D721Med (cell line): ENCODE measurements around the gene ARSK.
"Not testable (repeated sequence)": the region's sequence is repeated elsewhere in the genome, so short reads cannot be mapped to it uniquely, and the experiment has no call there.

Experiments
- DNase-seq: peaks from one replicate; pipeline ENCODE4 v3.0.0; 2011; ENCODE audit warnings: low spot score; ENCODE audit not compliant: insufficient read length
- FAIRE-seq: peaks from 2 replicates; lab custom pipeline; 2011; peaks lifted over from hg19 to GRCh38; lab: Jason Lieb, UNC
- TF ChIP-seq, protein P1 (sequence below): IDR thresholded peaks from 2 replicates; pipeline ENCODE4 v1.5.1; 2012; ENCODE audit warnings: mild to moderate bottlenecking, control low read depth; ENCODE audit not compliant: insufficient read depth; ENCODE audit errors: missing control alignments

ARSK gene

GRCh38 chr5:95626701-95627100 lies 71.8 kb downstream of the ARSK start:
- FAIRE-seq: no peak
- no peak for DNase-seq
- TF ChIP-seq, protein P1, sequence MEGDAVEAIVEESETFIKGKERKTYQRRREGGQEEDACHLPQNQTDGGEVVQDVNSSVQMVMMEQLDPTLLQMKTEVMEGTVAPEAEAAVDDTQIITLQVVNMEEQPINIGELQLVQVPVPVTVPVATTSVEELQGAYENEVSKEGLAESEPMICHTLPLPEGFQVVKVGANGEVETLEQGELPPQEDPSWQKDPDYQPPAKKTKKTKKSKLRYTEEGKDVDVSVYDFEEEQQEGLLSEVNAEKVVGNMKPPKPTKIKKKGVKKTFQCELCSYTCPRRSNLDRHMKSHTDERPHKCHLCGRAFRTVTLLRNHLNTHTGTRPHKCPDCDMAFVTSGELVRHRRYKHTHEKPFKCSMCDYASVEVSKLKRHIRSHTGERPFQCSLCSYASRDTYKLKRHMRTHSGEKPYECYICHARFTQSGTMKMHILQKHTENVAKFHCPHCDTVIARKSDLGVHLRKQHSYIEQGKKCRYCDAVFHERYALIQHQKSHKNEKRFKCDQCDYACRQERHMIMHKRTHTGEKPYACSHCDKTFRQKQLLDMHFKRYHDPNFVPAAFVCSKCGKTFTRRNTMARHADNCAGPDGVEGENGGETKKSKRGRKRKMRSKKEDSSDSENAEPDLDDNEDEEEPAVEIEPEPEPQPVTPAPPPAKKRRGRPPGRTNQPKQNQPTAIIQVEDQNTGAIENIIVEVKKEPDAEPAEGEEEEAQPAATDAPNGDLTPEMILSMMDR: no peak

DNA sequence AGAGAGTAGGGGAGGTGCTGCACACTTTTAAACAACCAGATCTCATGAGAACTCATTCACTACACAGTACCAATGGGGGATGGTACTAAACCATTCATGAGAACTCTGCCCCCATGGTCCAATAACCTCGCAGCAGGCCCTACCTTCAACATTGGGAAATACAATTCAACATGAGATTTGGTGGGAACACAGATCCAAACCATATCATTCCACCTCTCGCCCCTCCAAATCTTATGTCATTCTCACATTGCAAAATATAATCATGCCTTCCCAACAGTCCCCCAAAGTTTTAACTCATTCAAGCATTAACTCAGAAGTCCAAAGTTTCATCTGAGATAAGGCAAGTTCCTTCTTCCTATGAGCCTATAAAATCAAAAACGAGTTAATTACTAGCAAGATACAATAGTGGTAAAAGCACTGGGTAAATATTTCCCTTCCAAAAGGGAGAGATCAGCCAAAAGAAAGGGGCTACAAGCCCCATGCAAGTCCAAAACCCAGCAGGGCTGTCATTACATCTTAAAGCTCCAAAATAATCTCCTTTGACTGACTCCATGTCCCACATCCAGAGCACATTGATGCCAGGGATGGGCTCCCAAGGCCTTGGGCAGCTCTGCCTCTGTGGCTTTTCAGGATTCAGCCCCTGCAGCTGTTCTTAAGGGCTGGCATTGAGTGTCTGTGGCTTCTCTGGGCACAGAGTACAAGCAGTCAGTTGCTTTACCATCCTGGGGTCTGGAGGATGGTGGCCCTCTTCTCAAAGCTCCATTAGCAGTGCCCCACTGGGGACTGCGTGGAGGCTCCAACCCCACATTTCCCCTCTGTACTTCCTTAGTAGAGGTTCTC lies 73.3 kb downstream of the ARSK start:
- no peak for DNase-seq
- TF ChIP-seq, protein P1: no peak
- no peak for FAIRE-seq

GRCh38 chr5:95628933-95629332 lies 74.0 kb downstream of the ARSK start:
- no peak for FAIRE-seq
- DNase-seq: no peak
- TF ChIP-seq, protein P1: no peak

- TF ChIP-seq, protein P1: no peak
- DNase-seq (no peak), FAIRE-seq (no peak)
Measured at GRCh38 chr5:95630394-95630917, 75.6 kb downstream of the ARSK start.

DNA sequence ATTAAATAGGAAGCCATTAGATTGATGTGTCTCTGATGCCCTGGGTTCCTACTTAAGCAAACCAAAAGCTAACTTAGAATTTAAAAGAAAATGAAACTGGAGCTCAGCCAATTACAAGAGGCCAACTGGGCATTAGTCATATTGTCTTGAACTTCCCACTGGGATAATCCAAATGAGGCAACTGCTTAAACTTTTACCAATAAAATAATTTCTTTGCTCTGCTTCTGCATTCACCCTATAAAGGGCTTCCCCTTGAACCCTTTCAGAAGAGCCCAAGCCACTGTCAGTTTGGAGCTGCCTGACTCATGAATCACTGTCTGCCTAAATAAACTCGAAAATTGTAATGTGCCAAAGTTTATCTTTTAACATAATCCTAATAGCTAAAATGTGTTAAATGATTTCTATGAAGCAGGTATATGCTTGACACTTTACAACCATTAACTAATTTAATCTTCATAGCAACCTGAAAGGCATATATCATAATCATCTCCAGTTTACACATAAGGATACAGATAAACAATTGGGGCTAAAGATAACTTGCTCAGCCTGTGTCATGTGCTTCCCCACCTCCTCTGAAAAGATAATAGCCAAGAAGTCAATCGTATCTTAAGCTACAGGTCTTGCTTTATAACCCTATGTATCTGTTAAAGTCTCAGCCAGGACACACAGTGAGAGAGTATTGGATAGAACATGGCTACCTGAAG lies 76.5 kb downstream of the ARSK start:
- FAIRE-seq (no peak), DNase-seq (no peak)
- TF ChIP-seq, protein P1: no peak

DNA sequence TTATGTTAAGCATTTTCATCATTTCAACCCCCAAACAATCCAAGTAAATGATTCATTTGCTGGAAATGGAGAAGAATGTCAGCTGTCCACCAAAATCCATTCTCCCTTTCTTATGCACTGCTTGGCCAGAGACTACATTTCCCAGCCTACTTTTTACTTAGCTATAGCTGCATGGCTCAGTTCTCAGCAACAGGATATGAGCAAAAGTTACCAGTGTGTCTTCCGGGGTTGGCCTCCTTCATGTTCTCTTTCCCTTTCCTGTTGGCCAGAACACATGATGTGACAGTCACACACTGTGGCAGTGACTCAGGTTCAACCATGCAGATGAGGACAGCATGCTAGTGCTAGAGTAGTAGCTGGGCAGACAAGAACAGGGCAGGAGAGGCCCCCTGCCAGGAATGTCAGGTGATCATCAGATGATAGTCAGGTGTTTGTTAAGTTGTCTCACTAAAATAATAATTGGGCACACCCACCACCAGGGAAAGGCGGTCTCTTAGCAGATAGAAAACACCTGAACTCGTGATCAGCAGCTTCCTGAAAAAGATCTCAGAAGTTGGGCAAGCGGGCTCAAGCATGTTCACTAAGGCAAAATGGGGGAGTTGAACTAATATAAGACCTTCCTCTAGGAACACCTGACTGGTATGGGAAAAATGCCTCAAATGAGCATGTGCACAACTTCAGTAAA lies 77.2 kb downstream of the ARSK start:
- TF ChIP-seq, protein P1: no peak
- no peak for FAIRE-seq
- DNase-seq: no peak

- not testable (repeated sequence) for FAIRE-seq, DNase-seq
Measured at GRCh38 chr5:95632942-95633341, 78.0 kb downstream of the ARSK start.
